HG03103 (cell line): ENCODE results near the gene HIP1R.

Source experiments
- ATAC-seq: cut with Tn5 transposase; IDR thresholded peaks from one replicate; pipeline ENCODE4 v1.9.1; 2021; ENCODE audit warnings: low read depth; ENCODE audit not compliant: unreplicated experiment

The HIP1R gene

DNA sequence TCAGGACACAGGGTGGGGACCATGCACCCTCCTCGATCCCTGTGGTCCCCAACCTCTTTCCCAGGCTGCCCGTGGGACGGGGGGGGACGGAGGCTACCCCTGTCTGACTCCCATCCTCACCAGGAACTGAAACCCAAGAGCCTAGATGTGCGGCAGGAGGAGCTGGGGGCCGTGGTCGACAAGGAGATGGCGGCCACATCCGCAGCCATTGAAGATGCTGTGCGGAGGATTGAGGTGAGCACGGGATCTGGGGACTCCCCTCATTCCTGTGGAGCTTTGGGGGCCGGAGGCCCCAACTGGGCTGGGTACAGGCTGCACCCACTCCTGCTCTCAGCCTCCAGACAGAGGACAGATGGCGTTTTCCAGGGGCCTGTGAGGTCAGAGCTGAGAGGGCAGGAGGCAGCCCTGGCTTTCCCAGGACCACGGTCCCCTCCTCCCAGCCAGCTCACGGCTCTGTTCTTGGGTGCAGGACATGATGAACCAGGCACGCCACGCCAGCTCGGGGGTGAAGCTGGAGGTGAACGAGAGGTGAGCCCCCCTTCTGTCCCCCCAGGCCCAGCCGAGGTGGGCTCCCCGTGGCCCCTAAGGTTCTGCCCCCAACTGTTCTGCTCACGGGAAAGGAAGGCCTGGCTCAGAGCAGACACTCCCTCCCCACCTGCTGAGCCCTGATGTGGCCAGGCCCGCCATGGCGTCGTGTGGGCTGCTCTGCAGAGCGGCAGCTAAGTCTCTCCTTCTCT, 24.2 kb downstream of the HIP1R start:
- ATAC-seq = no peak

DNA sequence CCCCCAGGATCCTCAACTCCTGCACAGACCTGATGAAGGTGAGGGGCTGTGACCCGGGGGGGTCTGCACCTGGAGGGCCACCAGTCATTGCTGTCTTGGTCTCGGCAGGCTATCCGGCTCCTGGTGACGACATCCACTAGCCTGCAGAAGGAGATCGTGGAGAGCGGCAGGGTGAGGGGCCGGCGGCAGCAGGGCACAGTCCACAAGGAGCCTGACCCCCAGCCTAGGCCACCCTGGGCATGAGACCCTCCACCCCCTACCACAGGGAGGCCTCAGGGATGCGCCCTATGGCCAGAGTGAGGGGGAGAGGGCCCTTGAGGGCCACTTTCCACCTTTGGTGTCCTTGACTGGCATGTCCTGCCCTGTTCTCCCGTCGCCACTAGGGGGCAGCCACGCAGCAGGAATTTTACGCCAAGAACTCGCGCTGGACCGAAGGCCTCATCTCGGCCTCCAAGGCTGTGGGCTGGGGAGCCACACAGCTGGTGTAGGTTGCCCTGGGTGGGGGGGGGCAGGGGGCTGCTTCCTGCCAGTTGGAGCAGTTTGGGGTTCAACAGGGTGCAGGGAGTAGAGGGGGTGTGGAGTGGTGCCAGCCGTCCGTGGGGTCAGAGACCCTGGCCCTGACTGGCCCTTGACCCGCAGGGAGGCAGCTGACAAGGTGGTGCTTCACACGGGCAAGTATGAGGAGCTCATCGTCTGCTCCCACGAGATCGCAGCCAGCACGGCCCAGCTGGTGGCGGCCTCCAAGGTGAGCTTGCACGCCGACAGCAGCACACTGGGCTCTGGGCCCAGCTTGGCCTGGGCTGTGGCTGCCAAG, 25.0 kb downstream of the HIP1R start:
- ATAC-seq = no peak

DNA sequence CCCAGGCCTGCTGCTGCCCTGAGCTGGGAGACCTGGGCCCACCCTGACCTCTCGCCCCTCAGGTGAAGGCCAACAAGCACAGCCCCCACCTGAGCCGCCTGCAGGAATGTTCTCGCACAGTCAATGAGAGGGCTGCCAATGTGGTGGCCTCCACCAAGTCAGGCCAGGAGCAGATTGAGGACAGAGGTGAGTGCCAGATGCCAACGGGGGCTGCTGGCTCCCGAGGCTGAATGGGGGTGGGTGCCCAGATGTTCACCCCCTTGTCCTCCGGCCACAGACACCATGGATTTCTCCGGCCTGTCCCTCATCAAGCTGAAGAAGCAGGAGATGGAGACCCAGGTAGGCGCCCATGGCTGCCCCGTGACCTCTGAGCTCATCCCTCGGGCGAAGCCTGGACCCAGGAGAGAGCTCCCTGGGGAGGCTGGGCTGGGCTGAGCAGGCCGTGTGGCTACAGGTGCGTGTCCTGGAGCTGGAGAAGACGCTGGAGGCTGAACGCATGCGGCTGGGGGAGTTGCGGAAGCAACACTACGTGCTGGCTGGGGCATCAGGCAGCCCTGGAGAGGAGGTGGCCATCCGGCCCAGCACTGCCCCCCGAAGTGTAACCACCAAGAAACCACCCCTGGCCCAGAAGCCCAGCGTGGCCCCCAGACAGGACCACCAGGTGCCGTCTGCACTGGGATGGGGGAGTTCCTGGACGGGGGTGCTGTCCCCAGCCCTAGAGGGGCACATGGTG, 25.8 kb downstream of the HIP1R start:
- no peak for ATAC-seq

DNA sequence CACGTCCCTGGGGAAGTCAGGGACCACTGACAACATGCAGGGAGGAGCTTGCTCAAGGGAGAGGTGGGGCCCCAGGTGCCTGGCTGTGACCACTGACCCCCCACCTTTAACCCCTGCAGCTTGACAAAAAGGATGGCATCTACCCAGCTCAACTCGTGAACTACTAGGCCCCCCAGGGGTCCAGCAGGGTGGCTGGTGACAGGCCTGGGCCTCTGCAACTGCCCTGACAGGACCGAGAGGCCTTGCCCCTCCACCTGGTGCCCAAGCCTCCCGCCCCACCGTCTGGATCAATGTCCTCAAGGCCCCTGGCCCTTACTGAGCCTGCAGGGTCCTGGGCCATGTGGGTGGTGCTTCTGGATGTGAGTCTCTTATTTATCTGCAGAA, 26.3 kb downstream of the HIP1R start:
- no peak for ATAC-seq

DNA sequence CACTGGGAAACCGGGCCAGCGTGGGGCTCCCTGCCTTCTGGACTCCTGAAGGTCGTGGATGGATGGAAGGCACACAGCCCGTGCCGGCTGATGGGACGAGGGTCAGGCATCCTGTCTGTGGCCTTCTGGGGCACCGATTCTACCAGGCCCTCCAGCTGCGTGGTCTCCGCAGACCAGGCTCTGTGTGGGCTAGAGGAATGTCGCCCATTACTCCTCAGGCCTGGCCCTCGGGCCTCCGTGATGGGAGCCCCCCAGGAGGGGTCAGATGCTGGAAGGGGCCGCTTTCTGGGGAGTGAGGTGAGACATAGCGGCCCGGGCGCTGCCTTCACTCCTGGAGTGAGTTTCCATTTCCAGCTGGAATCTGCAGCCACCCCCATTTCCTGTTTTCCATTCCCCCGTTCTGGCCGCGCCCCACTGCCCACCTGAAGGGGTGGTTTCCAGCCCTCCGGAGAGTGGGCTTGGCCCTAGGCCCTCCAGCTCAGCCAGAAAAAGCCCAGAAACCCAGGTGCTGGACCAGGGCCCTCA, 26.9 kb downstream of the HIP1R start:
- no peak for ATAC-seq

DNA sequence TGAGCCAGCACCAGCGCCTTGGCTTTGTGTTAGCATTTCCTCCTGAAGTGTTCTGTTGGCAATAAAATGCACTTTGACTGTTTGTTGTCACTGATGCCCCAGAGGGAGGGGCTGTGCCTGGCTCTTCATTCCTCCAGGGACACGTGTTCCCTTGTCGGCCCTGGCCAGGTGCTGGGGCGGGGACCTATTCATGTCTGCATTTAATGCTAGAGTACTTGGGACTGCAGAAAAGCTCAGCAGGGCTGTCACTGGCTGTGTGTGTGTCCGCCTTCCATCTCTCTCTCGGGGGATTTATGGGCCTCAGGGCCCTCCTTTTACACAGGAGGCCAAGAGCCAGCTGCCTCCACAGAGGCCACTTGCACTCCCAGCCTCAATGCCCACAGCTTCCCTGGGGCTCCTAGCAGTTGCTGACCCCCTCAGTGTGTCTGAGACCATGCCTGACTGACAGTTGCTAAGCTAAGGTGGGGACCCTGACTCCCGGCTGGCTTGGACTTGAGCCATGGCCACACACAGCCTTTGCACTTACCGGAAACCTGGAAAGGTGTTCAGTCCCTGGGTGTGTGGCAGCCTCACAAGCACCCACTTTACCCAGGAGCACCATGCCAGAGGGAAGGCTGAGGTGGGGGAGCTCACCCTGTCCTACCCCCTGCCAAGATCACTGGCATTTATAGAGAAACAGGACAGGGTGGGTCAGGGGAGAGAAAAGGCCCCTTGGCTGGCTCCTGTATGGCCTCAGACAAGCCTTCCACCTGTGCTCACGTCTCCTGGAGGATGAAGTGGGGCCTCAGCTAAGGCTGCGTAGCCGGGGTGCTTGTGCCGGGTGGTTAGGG, 27.8 kb downstream of the HIP1R start:
- ATAC-seq = no peak

DNA sequence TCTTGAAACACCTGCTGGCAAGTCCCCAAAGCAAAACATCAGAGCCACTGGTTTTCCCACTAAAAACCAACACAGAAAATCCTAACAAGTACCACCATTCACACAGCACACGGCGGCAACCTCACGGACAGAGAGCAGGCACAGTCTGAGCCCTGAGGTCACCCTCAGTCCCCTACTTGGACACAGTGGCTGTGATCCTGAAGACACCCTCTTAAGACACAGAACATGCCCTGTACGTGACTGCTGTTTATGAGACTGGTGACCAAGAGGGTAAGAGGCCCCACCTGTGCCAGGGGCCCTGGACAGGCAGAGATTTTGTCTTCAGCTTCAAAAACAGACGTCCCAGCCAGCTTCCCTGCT, 29.6 kb downstream of the HIP1R start:
- ATAC-seq = no peak

DNA sequence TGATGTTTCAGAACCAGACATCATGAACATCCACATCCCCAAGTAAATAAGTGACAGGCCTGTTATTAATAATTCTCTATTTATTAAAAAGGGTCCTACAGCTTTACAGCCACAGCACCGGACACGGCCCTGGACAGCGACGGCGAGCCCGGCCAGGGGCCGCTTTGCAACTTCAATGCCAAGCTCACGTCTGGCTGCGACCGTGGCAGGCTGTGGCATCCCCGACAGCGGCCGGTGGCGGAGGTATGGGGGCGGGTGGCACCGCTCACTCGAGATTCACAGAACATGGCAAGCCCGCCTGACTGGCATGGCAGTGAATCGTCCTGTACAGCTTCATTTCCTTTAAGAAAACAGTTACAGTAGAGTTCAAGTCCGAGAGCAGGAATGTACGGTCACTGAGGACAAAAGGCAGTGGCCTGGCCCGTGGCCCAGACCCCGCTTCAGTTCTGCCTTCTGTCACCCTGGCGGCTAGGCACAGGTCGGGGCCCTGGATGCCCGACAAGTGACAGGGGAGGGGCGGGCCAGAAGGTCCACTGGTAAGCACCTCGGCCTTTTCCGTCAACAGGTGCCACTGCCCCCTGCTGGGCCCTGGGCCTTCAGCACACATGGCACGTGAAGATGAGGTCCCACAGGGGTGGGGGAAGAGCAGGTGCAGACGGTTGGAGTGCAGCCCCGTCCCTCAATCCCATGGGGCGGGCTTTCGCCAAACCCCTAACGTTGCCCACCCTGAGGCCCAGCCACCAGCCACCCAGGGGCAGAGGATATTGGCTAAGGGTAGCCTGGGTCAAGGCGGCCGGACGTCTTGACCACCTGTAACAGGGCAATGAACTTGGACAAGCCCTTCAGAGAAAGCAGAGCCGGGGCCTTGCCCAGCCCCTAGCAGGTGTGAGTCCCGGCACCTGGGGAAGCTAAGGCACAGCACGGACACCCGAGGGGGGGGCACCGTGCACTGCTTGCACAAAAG, 30.3 kb downstream of the HIP1R start:
- no peak for ATAC-seq

DNA sequence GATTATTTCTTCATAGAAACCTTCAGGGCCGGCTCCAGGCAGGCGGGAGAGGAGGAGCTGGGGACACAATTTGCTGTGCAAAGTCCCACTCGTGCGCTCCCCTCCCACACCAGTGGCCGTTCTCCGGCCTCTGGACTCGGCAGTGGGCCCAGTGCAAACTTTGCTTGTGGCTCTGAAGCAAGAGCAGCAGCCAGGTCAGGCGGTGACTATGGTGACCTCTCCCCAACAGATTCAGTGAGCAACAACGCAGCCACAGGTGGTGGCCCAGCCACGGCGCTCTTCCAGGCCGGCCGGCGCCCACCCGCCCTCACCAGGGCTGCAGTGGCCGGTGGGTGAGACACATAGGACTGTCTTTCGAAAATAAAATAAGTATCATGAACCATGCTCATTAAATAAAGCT, 31.1 kb downstream of the HIP1R start:
- no peak for ATAC-seq

DNA sequence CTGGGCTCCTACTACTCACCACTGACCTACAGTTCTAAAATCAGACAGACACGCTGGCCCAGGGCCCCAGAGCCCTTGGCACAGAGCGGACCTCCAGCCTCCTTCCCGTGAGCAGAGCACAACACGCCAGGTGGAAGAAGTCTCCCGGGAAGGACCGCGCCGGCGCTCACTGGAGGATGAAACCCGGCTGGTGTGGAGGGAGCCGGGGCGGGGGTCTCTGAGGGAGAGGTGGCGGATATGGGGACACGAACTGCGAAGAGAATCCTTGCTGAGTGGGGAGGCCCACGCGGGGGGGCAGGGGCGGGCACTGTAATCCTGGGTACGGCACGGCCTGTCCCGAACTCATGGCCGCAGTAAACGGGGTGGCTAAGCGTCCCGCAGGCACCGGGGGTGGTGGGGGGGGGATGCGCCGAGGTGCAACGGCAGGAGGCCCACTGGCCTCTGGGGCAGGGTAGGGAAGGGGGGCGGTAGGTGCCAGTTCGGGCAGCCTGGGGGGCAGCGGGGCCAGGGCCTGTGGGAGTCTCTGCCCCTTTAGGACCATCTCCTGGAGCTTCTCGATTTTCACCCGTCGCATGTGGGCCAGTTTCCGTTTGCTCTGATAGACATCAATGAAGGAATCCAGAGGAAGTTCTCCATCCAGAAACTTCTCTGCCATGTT, 31.8 kb downstream of the HIP1R start:
- ATAC-seq = no peak

DNA sequence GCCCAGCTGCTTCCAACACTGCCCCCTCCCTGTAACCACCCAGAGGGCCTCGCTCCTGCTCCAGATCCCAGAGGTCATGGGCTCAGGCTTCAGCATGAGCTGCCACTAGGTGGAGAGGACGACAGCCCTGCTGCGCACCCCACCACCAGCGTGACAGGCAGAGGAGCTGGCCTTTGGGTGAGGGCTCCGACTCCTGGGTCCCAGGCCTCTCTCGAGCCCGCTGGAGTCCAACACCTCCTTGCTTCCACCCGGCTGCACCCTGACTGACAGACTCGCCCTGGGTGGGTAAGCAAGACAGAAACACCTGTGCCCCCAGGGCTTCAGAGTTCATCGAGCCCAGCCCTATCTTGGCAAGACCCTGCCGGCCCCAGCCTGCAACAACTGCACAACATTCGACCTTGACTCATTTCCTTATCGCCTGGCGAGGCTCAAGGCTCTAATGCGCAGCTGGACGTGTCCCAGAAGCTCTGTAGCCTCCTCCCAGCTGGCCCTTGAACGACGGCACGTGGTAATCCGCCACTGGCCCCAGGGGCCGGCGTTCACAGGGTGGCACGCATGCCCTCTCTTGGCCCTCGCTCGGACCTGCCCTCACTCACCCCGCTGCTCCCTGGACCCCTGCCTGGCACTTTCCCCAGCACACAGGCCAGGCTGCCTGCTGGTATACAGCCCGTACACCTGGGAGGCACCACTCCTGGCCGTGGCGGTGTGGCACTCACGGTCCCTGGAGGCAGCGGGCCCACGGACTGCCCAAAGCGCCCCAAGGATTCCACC, 32.6 kb downstream of the HIP1R start:
- no peak for ATAC-seq

DNA sequence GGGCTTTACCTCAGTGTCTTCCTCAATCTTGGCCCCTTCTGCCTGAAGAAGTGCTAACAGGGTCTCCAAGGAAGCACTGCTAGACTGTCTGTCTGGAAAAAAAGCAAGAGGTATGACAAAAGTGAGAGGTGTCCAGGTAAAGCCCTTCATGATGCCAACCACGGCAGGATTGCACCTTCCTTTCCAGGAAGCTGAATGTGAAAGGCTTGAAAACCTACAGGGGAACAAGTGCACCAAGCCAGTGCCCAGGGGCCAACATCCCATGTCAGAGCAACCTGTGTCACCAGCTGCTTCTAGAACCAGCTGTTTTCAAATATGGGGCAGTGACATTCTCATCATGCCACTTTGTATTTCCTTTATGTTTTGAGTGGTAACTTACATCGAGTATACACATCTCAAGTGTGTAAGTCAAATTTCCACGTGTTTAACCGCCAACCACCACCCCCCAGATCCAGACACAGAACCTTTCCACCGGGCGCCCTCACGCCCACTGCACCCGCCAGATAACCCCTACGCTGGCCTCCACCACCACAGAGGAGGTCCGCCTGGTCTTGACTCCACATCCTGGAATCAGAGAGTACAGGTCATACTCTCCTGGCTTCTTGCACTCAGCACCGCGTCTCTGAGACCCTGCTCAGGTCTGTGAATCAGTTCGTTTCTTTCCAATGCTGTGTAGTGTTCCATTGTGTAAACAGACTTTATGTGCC, 33.4 kb downstream of the HIP1R start:
- ATAC-seq = no peak

DNA sequence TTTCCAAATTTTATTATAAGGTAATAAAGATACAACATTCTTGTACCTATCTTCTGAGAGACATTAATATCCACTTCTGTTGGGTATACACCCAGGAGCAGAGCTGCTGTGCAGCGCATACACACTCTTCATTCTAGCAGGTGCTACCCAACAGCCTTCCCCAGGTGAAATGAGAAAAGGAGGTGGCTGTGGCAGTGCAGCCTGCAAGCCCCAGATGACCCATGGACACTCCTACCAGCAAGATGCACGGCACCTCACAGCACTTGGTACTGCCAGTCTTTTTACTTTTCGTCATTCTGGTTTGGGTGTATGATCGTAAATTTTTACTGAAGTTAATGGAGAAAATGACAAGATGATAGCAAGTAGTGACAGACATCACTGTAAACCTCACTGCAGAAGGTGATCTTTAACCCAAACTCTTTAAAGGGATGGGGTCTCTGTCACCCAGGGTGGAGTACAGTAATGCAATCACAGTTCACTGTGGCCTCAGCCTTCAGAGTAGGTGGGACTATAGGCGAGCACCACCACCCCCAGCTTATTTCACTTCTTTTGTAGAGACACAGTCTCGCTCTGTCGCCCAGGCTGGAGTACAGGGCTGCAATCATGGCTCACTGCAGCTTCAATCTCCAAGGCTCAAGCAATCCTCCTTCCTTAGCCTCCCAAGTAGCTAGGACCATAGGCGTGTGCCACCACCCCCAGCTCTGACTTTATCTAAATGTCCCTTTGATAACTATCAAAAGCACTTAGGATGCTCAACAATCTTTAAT, 34.1 kb downstream of the HIP1R start:
- ATAC-seq = no peak

DNA sequence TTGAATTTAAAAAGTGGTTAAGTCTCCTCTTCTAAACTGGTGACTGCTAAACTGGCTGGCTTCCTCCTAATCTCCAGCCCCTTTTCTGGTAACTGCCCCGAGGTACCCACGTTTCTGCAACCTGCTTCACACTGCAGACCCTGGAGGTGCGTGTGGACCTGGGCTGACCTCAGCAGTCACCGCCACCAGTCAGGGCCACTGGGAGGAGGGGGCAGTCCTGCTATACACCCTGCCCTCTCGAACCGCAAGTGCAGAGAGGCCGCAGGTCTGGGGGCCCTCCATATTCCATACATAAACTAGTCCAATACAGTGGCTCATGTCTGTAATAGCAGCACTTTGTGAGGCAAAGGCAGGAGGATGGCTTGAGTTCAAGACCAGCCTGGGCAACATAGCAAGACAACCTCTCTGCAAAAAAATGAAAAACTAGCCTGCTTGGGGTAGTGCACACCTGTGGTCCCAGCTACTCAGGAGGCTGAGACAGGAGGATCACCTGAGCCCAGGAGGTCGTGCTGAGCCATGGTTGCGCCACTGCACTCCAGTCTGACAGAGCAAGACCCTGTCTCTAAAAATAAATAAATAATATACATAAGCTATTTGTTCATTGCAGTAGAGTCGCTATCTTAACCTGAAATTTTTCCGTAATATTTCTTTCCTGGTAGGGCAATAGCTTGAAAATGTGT, 35.0 kb downstream of the HIP1R start:
- ATAC-seq = no peak

DNA sequence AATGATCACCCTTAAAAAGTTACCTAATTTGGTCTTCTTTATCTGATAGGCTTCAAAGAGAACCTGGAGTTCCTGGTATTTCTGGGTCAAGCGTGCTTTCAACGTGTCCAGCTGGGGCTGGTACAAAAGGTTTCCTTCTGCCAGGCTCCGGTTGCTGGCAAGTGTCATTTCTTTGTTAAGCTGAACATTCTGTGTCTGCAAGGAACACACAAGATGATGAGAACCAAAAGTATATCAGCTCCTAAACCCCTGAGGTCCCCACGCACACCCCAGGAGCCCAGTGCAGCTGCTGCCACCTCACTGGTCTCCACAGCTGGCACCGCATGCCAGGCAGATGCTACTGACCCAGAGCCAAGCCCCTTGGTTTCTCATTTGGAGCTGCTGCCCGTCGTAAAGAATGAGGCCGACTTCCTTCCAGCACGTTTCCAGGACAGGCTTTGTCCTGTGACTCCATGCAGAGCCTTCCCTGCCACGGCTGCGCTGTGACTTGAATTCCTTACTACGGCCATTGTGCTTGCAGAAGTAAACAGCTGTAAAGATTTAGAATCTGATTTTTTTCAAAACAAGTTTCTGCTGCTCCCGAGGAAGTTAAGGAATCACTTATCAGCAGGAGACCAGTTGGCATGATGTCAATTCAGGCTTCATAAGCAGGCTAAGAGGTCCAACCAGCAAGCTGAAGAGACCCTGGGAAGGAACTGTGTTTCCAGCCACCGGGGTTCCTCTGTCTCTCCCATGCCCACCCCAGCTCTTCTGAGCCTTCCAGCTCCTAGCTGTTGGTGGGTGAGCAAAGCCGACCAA, 35.8 kb downstream of the HIP1R start:
- no peak for ATAC-seq
